Medulla oblongata (tissue), 1 donor: ENCODE measurements around the gene GPR63.

Experiments used
- DNase-seq: peaks from one replicate; pipeline ENCODE4 v3.0.0-alpha.2; 2015; ENCODE audit errors: extremely low spot score

GPR63 gene

DNA sequence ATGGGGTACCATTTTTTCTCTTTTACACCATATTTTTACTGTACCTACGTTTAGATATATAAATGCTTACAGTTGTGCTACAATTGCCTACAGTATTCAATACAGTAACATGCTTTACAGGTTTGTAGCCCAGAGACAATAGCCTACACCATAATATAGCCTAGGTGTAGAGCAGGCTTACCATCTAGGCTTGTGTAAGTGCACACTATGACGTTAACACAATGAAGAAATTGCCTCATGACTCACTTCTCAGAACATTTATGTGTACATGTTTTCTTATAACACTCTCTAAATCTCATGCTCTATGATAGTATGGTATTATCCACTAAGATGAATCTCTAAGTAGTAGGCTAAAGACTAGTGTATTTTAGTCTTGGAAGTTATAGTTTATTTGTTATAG is 13.5 kb downstream of the GPR63 start:
- no peak for DNase-seq

DNA sequence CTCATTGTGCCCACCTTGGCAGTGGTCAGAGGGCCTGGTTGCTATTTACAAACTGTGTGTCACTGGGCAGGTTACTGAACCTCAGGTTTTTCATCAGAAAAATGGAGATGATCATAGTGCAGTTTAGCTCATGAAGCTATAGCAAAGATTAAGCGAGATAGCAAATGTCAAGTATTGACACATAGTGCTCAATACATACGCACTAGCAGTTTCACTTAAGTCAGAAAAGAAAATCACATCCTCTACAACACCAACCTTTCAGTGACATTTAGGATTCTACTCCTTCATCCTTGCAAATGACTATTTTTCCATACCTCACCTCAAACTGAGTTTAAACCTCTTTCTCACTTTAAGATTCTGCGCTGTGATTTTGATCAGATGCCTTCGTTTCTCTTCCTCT is 16.2 kb downstream of the GPR63 start:
- no peak for DNase-seq

DNA sequence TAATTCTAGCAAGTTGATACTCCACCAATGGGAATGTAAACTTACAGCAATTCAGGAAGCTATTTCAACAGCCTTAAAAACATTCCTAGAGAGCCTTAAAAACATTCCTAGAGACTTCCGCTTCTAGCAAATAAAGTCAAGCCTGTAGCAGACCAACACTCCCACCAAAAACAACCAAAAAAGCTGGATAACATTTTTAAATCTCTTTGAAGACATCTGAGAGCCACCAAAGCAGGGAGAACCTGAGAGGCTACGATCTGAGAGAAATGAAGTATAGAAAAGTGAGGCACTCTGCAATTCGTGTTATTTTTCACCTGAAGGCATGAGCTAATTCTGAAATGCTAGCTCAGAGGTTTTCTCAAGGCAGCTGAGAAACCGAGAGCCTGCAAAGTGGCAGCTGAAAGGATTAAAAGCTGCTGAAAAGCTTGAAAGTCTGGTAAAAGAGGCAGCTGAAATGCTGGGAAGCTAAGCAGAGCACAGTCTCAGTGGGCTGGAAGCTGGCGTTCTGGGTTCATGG is 20.9 kb downstream of the GPR63 start:
- no peak for DNase-seq

DNA sequence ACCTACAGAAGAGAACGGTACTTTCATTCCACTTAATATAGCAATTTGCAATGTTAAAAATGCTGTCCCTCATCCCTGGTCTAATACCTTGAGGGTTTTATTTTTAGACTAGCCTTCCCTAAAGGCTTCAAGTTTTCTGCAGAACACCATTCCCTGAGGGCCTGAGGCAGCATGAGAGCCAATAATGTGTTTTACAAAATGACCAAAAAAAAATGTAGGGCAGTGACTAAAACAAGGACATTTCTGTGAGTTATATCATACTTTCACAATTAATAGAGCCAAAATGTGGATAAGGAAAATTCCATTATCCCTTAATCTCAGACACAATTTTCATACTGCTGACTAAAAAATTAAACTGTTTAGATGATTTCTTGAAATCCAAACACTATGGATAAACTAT is 22.7 kb downstream of the GPR63 start:
- DNase-seq = no peak

DNA sequence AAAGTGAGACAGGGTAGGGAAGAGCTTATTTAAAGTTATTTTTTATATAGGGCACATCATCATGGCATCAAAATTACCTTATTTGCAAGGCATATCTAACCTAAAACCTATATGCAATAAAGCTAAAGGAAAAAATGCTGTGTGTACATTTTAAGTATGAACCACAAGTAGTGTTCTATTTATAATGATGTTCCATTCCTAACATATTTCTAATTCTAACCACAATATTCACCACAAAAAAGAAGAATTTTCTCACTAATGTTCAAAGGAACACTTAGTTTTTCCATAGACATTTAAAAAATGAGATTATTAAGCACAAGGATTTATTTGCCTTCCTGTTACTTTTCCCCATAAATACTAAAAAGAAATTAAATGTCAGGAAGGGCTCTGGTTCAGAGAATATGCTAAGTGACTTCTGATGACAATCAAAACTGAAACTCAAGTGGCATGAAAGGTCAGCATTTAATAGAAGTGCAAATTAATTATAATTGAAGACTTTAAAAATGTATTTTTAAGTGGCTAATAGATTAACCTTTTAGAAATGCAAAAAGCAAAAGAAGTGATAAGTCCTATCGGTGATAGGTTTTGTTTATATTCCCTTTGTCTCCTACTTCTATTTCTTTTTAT is 25.1 kb downstream of the GPR63 start:
- no peak for DNase-seq

DNA sequence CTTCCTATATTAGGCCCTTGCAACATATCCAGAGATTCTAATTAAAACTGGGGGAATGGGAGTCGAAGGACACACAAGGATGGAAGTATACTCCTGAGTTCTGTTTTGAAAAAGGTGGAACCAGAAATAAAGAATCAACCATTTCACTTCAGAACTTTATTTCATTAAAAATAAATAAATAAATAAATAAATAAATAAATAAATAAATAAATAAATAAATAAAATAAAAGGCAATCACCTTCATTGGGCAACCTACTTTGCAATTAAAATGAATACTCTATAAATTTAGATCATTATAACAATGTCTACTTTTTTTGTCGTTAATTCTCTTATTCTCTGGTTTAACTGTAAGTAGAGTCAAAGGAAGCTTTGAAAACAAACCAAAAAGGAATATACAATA is 25.6 kb downstream of the GPR63 start:
- DNase-seq = no peak

DNA sequence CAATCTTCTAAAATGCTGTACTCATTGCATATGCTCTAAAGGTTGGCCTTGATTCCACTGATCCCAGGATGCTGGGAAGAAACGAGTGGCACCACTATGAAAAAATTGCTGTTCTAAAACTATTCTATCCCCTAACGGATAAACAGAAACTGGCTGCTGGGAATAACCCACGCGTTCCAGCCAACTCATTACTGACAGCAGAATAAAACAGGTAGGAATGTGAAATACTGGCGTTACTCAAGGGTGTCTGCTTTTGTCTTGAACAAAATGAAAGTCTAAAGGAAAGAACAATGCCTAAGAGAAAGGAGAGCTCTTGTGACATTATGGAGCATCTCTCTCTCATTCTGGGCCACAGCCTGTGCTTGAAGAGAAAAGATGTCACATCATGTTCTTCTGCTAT is 26.1 kb downstream of the GPR63 start:
- no peak for DNase-seq

DNA sequence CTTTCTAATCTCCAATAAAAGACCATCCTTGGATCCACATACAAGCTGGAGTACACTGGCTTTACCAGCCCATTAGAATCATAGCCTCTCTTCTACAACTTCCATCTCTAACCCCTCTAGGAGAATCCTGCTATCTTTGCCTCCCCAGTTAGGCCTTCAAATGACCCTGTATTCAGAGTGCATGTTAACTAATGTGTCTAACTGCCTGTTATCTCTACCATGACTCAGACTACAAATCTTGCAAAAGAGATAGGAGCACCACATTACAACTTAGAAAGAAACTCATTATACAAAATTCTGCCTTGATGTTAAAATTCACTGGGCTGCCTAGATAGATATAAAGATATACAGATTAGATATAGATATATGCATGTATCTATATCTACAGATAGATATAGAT is 28.2 kb downstream of the GPR63 start:
- DNase-seq = no peak

DNA sequence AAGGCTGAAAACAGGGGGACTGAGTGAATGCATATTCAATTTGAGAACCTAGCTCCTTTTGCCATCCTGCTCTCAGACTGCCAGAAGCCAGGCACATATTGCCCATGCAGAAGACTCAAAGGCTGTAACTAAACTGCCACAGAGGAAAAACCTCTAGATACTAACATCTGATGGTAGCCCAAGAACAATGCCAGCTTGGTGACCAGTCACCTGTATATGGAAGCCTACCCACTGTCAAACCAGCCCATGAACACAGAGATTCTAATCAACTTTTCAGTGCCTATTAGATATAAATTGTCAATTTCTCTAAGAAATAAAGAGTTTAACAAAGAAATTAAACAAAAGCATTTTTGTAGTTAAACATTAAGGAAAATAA is 34.2 kb downstream of the GPR63 start:
- DNase-seq = no peak

DNA sequence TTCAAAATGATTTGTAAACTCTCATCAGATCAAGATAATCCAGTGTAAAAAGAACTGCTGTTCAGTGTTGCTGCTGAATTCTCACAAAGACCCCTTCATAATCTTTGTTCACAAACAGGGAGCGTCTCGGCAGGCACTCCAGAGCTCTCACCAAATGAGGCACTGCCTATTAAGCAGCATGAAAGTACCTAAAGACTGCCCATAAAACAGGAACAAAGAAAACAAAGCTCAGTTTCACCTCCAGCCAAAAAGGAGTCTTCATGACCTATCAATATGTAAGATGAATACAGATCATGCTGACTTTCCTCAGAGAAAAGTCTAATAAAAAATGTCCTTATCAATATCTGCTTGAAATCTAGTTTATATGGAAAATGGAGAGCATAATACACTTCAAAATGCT is 41.8 kb downstream of the GPR63 start:
- DNase-seq = no peak

DNA sequence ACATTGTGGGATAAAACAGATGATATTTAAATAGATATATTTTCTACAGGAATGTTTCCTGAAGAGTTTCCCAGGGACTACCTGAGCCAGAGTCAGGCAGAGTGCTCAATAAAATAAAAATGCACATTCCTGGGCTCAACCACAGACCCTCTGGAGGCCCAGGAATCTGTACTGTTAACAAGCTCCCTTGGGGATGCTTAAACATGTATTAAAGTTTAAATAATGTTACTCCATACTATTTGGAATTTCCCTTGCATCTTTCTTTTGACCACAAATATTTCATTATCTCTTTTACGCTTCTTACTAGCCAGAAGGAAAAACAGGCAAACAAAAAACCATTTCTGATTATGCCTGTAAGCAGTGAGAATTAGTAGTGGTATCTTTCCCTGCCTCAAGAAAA is 42.3 kb downstream of the GPR63 start:
- no peak for DNase-seq

DNA sequence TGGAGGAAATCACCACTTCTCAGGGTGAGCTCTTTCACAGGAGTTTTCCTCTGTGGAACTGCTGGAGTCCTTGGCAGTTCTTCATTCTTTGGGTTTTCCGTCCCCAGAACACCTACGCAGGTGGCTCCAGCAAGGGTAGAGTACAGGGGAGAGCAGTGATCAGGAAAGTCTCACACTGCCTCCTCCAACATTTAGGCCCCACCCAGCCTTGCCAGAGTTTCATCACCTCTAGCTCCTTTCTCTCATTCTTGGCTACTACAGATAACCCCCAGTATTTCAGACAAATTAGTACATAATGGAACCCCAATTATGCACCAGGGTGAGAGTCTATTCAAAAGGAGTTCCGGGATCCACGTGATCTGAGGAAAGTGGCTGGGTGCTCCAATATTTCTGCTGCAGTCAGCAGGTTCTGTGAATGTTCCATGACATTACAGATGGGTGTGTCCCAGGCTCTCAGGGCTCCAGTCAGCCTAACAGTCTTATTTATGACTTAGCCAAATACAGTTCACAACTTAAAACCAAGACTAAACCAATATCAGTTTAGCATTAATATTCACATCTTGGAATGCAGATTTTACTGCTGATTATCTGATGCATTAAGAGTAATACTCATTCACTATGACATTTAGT is 44.6 kb downstream of the GPR63 start:
- no peak for DNase-seq

DNA sequence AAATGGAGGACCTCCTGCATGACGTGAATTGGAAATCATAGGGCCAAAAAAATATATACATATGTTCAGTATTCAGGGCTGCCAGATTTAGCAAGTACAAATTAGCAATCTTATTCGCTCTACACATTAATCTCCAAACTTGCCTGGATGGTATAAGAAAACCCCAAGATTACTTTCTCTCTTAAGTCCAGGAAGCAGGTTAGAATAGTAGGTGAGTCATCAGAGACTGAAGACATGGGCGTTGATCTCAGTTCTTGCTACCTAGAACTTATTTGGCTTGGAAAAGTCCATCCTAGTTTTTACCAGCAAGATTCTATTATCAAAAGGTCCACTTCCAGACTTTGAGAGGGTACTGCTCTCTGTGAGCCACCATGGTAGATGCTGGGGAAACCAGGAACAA is 47.4 kb downstream of the GPR63 start:
- DNase-seq = no peak

DNA sequence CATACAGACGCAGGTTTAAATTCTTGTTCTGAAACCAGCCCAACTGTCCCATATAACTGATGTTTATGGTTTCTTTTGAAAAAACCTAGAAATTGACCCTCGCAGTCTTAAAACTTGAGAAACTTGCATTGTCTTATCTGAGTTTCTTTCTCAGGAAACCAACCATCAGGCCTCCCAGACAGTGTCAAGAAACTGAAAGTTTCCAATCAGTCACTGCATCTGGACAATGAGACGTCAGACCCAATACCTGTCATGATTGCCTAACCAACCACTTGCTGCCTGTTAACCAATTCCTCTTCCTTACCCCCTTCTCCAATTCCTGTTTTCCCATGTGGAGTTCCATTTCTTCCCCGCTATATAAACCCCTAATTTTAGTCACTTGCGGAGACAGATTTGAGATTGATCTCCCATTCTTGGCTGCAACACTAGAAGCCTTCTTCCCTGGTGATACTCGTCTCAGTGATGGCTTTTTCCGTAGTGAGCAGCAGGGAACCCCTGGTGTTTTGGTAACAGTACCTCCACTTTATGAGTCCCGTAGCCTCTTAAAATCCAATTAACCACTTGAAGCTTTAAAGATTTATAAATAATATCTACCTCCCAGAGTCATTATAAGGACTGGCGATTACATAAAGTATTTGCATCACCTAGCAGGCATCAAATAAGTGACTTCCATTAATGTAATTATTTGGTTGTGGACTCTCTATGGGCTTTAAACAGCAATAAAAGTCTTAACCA is 49.3 kb downstream of the GPR63 start:
- DNase-seq = no peak

DNA sequence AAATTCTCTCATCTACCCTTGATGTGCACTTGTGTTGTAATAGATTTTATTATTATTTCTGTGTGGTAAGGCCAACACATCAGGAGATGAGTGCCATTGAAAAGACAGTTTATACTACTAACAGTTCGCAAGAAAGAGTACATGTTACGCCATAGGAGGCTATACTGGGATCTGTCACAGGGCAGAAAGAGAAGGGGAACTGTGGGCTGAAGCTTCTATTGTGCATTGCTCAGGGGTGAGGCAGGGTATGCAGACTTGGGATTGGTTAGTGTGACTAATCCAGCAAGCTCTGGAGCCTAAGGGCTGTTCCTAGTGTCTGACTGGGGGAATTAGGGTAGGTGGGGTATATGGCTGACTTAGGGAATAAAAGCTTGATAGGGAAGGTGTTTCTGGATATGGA is 50.9 kb downstream of the GPR63 start:
- no peak for DNase-seq

DNA sequence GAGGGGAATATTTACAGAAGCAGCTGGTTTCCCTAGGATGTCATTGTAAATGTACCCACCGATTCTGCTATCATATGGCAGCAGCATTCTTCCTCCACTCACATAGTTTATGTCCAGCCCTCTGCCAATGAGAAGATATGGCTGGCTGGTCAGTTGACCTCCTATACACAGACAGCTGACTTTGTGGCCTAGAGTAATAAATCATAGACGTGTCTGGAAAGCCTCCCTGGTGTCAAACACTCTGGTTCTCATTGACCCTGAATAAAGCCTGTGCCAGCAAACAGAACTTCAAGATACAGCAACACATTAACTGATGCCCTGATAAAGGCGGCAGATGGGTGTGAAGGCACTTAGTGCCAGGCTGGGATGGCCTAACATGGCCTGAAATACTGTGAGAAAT is 52.6 kb downstream of the GPR63 start:
- no peak for DNase-seq

DNA sequence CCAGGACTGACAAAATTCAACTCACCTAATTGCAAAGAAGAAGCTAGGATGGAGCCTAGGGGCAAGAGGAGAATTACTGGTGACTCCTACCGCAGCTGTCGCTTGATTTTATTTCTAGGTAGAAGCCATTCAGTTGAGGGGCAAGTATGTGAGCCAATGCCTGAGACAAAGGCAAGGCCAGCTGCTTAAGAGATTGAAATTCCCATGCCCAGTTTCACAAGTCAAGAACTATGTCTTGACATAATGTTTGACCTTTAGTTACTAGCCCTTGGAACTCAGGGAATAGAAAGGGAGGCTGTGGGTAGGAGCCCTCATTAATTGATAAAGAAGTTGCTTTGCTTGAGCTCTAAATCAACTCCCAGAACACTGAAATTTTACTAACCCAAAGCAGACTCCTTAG is 54.0 kb downstream of the GPR63 start:
- DNase-seq = no peak

DNA sequence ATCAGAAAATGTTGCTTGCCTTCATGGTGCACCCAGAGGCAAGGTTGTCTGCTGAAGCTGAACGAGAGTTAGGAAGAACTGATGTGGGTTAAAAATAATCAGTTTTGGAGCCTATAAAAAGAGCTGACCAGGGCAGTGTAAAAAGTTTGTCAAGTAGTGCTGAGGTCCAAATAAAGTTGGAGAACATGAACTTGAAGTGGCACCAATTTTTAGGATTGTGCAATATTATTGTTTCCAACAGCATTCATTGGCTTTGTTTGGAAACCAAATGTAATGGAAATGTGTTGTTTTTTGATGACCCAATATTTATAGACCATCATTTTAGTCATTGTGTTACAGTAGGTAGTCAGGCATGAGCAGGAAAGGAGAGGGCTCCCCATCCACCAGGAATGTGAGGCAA is 55.7 kb downstream of the GPR63 start:
- no peak for DNase-seq

DNA sequence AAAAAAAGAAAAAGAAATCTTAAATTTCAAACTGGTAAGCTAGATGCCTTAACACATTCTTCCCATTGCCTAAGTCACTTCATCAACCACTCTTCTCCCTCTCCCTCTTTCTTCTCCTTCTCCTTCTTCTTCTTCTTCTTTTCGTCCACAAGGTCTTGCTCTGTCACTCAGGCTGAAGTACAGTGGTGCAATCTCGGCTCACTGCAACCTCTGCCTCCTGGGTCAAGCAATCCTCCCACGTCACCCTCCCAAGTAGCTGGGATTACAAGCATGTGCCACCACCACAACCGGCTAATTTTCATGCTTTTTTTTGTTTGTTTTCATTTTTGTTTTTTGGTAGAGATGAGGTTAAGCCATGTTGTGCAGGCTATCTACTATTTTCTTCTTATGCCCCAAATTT is 60.2 kb downstream of the GPR63 start:
- DNase-seq = no peak

DNA sequence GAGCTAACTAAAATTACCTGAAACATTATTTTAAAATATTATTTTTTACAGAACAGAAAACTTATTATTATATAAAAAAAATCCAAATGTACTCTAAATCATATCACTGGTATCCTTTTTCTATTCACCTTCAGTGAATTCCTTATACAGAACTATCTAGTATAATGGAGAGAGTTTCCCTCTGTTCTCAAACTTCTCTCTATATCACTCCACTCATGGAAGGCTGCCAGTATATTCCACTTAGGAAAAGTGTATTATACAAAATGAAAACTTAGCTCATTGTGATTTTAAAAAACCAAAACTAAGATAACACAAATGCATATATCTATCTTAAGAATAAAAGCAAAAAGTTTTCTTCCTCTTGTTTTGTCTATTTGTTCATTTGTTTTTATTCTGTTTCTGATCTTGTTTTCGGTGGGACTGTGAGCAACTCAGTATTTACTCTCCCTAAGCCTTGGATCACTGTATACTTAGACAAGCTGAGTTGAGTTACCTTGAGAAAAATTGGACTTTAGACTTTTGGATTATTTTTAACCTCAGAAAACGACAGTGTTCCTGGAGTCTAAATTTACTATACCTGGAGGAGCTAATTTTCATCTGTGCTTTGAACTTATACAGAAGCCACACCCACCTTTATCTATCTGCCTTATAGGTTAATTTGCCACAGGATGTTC is 61.4 kb downstream of the GPR63 start:
- no peak for DNase-seq

DNA sequence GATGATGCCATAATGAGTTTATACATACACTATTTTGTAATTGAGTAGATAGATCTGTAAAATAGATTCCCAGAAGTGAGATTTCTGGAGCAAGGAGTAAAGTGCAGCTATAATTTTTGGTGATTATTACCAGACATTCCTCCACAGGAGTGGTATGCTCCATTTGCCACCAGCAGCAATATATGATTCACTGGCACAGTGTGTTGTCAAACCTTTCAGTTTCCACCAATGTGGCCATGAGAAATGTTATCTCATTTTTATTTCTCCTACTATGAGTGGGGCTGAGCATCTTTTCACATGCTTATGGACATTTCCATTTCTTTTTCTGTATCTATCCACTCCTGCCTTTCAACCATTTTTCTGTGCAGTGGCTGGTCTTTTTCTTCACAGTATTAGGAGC is 70.5 kb downstream of the GPR63 start:
- no peak for DNase-seq

DNA sequence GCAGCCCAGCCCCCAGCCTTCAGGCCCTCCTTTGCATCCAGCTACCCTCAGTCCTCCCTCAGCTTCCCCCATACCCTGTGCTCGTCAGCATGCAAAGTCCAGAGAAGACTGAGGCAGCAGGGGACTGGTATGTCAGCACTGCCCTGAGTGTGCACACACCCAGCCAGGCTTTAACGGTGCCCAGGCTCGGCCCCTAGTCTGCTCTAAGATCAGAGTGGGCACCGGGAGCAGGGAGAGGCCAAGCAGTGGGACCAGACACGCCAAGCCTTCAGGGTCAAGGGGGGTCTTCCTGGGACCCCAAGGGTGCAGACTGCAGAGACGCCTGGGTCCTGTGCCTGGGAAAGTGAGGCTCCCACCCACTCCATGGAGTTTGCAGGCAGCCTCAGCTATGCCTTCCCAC is 74.7 kb downstream of the GPR63 start:
- DNase-seq = no peak

DNA sequence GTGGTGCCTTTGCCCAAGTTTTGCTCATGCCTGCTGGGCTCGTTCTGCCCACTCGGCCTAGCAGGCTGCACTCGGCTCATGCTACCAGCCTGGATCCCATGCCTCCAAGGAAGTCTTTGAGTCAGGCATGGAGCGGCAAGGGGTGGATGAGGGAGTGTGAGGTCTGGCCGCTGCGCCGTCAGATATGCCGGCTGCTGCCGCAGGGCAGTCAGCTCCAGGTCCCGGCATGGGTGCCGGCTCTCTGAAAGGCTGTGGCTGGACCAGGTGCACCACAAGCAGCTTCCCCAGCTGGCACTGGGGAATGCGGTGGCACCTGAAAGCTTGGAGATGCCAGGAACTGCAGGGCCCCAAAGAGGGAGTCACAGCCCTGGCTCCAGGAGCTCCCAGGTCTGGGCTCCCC is 75.5 kb downstream of the GPR63 start:
- no peak for DNase-seq
